GM12878 (cell line): ENCODE results near the gene DIAPH3. TPM values are rescaled to one million over a fixed set of nuclear protein-coding genes. Genes with fewer than 3 reads are reported as not detected.

Experiments
- ATF2 ChIP-seq: IDR thresholded peaks from 2 replicates; pipeline ENCODE4 v1.6.1; 2012; ENCODE audit warnings: low read length, inconsistent platforms
- ATF3 ChIP-seq: IDR thresholded peaks from 2 replicates; pipeline ENCODE4 v1.6.1; 2011; ENCODE audit warnings: low read depth, mild to moderate bottlenecking, low read length, moderate library complexity, borderline replicate concordance; ENCODE audit errors: extremely low read depth
- BCL3 ChIP-seq: IDR thresholded peaks from 2 replicates; pipeline ENCODE4 v1.6.1; 2011; ENCODE audit warnings: borderline replicate concordance, low read depth, mild to moderate bottlenecking, moderate library complexity, low read length; ENCODE audit not compliant: insufficient read depth, poor library complexity, severe bottlenecking
- CHD2 ChIP-seq: IDR thresholded peaks from 2 replicates; pipeline ENCODE4 v1.6.1; 2011; ENCODE audit warnings: low read depth, low read length, improper control_type of control experiment, borderline replicate concordance
- EZH2 ChIP-seq: IDR thresholded peaks from 2 replicates; pipeline ENCODE4 v1.6.1; 2012; ENCODE audit warnings: low read depth, mild to moderate bottlenecking, control low read depth, inconsistent platforms, low read length, borderline replicate concordance; ENCODE audit not compliant: control insufficient read depth
- IRF3 ChIP-seq: fragments of 450-650 bp; IDR thresholded peaks from 2 replicates; pipeline ENCODE4 v1.6.1; 2014; ENCODE audit warnings: mild to moderate bottlenecking
- IRF5 ChIP-seq: fragments of 450-650 bp; IDR thresholded peaks from 2 replicates; pipeline ENCODE4 v1.6.1; 2017; ENCODE audit warnings: borderline replicate concordance
- MAX ChIP-seq: IDR thresholded peaks from 2 replicates; pipeline ENCODE4 v1.6.1; 2012; ENCODE audit warnings: low read depth, low read length, improper control_type of control experiment
- NKRF ChIP-seq: fragments of 450-650 bp; conservative IDR thresholded peaks from 2 replicates; pipeline ENCODE4 v1.6.1; 2017; ENCODE audit warnings: mild to moderate bottlenecking, moderate library complexity
- RFX5 ChIP-seq: IDR thresholded peaks from 2 replicates; pipeline ENCODE4 v1.6.1; 2011; ENCODE audit warnings: low read depth, low read length, improper control_type of control experiment
- SIX5 ChIP-seq: IDR thresholded peaks from 2 replicates; pipeline ENCODE4 v1.6.1; 2011; ENCODE audit warnings: mild to moderate bottlenecking, low read depth, low read length, moderate library complexity; ENCODE audit not compliant: severe bottlenecking
- SMAD1 ChIP-seq: fragments of 450-650 bp; IDR thresholded peaks from 2 replicates; pipeline ENCODE4 v1.6.1; 2018; ENCODE audit warnings: mild to moderate bottlenecking, low read depth; ENCODE audit not compliant: partially characterized antibody
- STAT1 ChIP-seq: fragments of 450-650 bp; conservative IDR thresholded peaks from 2 replicates; pipeline ENCODE4 v1.6.1; 2014; ENCODE audit warnings: antibody characterized with exemption, mild to moderate bottlenecking
- YY1 ChIP-seq: IDR thresholded peaks from 2 replicates; pipeline ENCODE4 v1.6.1; 2011; ENCODE audit warnings: low read depth, mild to moderate bottlenecking, low read length
- ZNF217 ChIP-seq: fragments of 450-650 bp; IDR thresholded peaks from 2 replicates; pipeline ENCODE4 v1.6.1; 2017; ENCODE audit warnings: antibody characterized with exemption, mild to moderate bottlenecking
- ZNF384 ChIP-seq: IDR thresholded peaks from 2 replicates; pipeline ENCODE4 v1.6.1; 2012; ENCODE audit warnings: low read depth, mild to moderate bottlenecking, low read length, improper control_type of control experiment, borderline replicate concordance
- polyA plus RNA-seq, 11 experiments: library from polyadenylated mRNA; depleted of rRNA in 4 of 11; unstranded in 6 of 11; stranded (reverse) in 5 of 11; fragments of >200 nt; fragmentation: Nextera tagmentation in 4 of 11; fragmentation: Illumina TruSeq in 1 of 11; extraction: Ambion mirVana in 4 of 11; extraction: Trizol in 1 of 11; gene quantifications; 1 replicate in 1 of 11; 2 replicates in 10 of 11; pipeline versions ENCODE4 v1.2.1 to v1.2.3, GENCODE V29; 2011 to 2016; ENCODE audit warnings: inconsistent platforms in 2 of 11, missing spikeins in 2 of 11, low read depth in 1 of 11
- total RNA-seq, 4 experiments: library from RNA; depleted of rRNA in 3 of 4; stranded (reverse); fragments of >200 nt in 3 of 4; fragmentation: Illumina TruSeq in 1 of 4; extraction: Trizol in 1 of 4; gene quantifications; 2 replicates each; pipeline versions ENCODE4 v1.2.1 to v1.2.3, GENCODE V29; 2013 to 2021

DIAPH3 gene
- total and polyA plus RNA-seq, 10 of the 15 experiments (the other 5 are each of a cell fraction or from before 2014, with no cell fraction given): 10.1 to 25.2 (median 15.4) TPM

- no peak for TF ChIP-seq BCL3
- TF ChIP-seq EZH2: no peak
- TF ChIP-seq MAX: 0 out of 2 replicates have a peak, but pooled peaks have one; percentile 66
- TF ChIP-seq ATF3: no peak
- no peak for TF ChIP-seq ZNF384
- peak; percentile 51; the same call in 1 of the 2 replicates for TF ChIP-seq YY1
- no peak for TF ChIP-seq SIX5
- no peak for TF ChIP-seq IRF5
- no peak for TF ChIP-seq RFX5
- TF ChIP-seq SMAD1: no peak
- TF ChIP-seq IRF3: peak; percentile 93
- TF ChIP-seq CHD2: peak; percentile 96
- TF ChIP-seq NKRF: peak; percentile 99
- TF ChIP-seq STAT1: no peak
- TF ChIP-seq ZNF217: no peak
- TF ChIP-seq ATF2: 0 out of 2 replicates have a peak, but pooled peaks have one; percentile 3
Measured at GRCh38 chr13:60163478-60164233, at the start of gene DIAPH3 (continued).
